CD1c-positive myeloid dendritic cell (primary cell): Measurements from ENCODE around the gene ANKAR.
"Not testable (repeated sequence)": the region's sequence is repeated elsewhere in the genome, so short reads cannot be mapped to it uniquely, and the experiment has no call there.

Experiments
- DNase-seq: peaks from one replicate; pipeline ENCODE4 v3.0.0-alpha.2; 2016; ENCODE audit errors: extremely low spot score

The ANKAR gene, protein sequence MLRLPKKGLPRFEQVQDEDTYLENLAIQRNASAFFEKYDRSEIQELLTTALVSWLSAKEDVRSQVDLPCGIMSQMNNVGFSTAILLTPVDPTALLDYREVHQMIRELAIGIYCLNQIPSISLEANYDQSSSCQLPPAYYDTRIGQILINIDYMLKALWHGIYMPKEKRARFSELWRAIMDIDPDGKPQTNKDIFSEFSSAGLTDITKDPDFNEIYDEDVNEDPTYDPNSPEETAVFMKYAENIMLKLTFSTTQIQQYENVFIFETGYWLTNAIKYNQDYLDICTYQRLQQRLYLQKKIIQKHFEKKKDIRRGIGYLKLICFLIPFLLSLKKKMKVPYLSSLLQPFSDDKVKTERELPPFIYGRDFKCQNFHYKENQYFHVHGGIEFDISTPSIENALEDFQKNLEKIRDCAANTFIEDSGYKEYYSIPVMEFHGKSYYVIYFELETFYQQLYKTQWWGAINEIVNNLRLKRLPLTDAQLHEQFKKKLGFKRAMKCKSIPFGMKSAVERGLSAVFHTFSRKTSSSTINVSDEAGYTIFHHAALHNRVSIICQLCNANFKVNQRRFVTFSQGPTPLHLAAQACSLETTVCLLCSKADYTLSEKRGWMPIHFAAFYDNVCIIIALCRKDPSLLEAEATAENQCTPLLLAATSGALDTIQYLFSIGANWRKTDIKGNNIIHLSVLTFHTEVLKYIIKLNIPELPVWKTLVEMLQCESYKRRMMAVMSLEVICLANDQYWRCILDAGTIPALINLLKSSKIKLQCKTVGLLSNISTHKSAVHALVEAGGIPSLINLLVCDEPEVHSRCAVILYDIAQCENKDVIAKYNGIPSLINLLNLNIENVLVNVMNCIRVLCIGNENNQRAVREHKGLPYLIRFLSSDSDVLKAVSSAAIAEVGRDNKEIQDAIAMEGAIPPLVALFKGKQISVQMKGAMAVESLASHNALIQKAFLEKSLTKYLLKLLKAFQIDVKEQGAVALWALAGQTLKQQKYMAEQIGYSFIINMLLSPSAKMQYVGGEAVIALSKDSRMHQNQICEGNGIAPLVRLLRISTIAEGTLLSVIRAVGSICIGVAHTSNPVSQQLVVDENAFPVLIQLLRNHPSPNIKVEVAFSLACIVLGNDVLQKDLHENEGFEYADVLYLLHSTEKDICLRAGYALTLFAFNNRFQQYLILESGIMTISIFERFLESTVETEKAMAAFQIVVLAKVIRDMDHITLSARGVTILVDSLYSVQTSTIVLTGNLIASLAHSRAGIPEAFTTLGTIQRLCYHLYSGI (N-terminal part only)

DNA sequence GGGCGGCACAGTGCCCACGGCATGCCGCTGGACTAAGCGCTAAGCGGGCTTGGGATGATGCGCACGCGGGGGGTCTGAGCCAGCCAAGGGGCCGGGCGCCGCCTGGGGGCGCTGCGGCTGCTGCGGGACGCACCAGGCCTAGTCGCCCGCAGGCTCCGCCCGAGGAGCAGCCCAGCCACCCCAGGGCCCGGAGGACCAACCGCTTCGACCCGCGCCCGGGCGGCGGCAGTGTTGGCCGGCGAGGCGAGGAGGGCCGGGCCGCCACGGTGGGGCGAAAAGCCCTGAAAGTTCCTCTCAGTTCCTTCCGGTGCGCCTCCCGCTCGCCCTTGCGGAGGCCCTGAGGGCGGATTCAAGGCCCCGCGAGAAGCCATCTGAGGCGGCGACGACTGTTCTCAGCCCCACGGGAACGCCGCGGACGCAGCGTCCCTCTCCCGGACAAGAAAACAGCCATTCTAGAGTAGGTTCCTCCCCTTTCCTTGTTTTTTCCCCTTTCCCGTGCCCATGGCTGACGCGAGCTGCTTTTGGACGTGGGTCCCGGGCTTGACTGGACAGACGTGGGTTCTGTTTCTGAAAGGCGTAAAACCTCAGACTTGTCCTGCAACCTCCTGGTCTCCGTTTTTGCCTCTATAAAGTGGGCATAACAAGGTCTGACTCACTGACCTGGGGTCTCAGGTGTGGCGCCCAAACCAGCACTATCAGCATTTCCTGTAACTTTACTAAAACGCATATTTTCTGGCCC is at the start of gene ANKAR:
Gene ANKAR (plus strand): TSS at position 297 of the 739 bp plus-strand sequence. CDS start 1,821 bp downstream, outside the sequence.
- peak; percentile 93 for DNase-seq

DNA sequence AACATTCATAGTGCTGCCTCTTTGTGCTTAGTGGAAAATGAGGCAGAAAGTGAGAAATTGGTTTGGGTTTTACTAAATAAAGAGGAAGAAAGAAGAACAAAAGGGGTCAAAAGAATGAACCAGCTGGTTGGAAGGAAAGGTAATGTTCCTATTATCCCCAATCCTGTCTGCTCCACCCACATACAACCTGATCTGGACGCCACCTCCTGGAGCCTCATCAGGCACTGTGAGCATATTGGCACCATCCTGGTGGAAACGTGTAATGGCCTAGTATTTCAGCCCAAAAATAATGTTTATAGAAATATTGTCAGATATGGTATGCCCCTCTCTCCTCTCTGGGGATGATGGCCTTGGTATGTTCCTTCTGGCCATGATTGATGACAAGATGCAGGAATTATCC is 48.8 kb upstream of the ANKAR start:
- no peak for DNase-seq

DNA sequence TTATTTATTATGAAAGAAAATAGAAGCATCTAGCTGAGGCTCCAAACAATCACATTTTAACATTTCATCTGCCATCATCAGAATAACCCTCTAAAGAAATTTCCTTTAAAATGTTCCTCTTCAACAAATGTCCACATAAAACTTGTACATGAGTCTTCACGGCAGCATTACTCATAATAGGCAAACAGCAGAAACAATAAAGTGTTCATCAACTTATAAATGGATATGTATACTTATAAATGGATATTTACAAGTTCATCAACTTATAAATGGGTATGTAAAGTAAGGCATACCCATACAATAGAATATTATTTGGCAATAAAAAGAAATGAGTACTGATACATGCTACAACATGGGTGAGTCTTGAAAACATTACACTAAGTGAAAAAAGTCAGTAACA is 46.7 kb upstream of the ANKAR start:
- DNase-seq, result no peak

DNA sequence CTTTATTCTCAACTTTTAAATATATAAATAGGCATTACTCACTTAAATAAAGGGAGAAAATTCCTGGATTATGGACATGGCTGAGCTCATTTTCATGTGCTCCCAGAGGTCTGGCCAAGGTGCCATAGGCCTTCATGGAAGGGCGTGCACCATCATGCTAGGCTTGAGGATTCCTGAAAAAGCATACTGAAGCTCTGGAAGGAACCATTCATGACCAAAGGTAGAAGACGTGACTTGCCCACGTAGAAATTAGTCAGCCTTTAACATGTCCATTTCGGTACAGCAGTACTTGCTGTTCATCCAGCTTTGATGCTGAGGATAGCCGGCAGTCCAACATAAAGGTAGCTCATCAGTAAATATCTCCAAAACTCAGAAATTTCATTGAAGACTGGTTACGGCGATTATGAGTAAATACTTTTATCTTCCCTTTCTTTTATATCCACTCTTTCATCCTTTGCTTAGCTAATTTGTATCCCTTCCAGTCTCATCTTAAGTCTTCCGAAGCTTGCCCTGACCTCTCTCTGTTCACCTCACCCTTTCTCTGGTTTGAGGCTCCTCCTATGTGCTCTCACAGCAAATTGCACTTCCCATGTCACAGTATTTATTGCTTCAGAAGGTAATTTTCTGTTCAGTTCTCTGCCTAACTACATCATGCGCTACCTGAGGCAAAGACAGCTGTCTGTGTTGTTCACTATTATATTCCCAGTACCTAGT is 45.5 kb upstream of the ANKAR start:
- no peak for DNase-seq

DNA sequence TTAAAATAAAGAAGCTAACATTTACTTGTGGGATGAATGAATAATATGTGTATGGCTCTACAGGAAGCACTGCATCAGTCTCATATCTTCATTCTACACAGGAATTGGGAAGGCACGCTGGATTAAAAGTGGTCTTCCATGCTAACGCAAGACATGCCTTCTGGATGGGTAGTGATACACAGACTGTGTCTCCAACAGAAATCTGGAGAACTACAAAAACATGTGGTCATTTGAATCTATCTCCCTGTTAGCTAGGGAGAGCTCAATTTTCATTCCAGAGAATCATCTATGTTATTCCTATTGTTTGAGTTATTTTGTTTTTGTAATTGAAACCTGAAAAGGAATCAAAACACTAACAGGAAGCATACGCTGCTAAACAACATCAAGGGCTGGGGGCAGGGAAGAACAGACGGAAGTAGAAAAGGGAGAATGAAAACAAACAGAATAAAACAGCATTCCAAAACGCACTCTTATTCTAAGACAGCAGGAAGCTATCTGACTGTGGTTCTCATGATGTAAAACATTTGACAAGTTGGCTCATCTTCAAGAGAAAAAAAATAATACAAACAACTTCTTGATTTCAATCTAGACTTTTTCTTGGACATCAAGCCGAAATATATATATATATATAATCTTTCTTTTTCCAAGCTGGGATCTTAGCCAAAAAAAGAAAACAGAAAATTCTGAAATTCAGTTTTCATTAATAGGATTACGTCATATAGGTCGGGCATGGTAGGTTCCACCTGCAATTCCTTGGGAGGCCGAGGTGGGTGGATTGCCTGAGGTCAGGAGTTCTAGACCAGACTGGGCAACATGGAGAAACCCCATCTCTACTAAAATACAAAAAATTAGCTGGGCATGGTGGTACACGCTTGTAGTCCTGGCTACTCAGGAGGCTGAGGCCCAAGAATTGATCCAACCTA is 44.7 kb upstream of the ANKAR start:
- no peak for DNase-seq

DNA sequence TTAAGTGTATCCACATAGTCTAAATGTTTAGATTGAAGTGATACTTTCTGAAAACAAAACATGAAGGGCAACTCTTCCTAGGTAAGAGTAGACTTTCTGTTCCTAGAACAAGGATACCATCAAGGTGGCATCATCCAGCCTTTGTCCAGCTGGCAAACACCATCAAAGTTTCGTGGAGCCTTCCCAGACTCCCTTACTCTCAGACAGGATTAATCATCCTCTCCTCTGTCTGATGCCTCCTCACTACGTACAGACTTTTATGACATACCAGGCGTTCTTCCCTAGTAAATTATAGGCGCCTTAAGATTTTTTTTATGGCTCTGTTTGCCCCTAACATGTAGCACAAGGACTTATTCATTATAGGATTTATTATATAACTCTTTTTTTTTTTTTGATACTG is 42.6 kb upstream of the ANKAR start:
- no peak for DNase-seq

DNA sequence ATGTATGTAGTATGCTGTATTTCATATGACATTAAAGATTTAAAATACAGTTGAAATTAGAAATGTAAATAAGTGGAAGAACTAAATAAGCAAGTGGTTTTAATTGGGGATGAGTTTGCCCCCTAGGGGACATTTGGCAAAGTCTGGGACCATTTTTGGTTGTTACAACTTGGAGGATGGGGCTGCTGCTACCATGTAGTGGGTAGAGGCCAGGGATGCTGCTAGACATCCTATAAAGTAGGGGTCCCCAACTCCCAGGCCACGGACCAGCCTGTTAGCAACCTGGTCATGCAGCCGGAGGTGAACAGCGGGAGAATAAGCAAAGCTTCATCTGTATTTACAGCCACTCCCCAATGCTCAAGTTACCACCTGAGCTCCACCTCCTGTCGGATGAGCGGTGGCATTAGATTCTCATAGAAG is 41.1 kb upstream of the ANKAR start:
- peak; percentile 25 for DNase-seq

DNA sequence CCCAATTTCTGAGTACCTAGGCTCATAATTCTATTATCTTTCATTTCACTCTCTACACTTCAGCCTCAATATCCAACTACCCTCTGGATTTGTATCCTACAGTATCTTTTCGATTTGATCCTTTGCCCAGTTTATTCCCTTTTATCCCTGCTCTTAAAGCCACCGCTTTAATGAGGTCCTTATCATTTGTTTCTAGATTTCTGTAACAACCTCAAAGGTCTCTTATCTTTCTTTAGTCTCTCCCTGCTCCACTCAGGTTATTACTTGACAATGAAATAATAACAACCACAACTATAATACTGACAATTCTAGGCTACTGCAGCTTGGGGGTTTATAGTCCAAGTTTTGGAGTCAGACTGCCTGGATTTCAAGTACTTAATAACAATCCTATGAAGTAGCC is 39.1 kb upstream of the ANKAR start:
- DNase-seq, result no peak

DNA sequence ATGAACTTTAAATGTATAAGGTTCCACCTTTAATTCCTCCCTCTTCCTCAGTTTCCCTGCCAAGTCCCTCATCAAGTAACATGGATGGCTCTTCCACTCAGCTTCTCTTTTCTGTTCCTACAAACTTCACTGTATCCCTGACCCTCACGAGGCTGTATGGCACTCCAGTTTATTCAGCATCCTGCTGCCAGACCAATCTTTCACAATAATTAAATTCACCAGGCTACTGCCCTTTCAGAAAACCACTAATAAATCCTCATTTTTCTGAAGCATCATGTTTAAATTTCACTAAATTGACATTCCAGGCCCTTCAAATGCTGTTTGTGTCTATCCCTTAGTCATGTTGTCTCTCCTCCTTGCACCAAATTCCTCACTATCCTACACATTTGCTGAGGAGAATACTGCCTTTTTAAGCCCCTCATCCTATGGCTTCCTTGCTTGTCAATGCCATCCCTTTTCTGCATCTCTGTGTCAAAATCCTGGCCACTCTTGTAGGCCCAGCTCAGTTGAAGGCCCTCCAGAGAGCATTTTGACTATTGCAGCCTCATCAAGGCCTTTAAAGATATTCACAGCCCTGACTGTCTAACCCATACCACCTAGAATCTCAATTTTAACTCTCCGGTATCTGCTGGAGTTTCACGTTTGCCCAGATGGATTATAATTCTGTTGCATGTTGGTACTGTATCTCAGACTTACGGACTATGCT is 36.0 kb upstream of the ANKAR start:
- no peak for DNase-seq

DNA sequence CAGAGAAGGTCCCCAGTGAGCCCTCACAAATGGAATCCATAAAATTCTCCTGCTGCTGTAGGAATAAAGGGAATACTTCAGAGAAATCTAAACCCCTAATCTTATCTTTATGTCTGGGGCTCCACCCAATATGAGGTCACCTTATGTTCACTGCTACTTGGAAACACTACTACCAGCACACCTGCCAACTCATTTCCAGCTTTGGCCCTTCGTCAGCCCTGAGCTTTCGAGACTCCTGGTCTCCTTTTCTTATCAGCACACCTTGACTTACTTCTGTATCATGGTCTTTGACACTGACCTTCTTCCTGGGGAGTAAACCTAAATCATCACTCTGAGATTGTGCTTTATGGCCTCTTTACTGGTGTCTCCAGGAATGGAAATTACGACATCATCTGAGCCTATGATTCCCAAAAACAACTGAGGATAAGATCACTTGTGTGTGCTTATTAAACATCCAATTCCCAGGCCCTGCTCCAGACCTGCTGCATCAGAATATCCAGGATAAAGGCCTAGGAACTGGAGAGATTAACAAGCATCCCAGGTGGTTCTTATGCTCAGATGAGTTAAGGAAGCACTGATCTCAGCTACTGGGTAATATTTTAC is 35.4 kb upstream of the ANKAR start:
- DNase-seq, result no peak

DNA sequence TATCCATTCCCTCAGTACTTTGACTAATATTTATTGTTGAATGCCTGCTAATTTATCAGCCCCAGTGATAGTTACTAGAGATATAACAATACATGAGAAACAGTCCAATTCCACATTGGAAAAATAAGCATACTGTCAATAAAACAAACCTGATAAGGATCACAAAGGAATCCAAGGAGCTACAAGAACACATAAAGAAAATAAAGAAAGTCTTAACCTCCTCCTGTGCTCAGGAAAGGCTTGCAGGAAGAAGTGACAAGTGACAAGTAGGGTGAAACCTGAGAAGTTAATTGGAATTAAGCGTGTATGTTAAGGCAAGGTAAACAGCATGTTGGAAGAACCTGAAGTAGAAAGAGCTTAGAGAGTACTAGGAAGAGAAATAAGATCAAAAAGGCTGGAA is 33.5 kb upstream of the ANKAR start:
- DNase-seq, result no peak

DNA sequence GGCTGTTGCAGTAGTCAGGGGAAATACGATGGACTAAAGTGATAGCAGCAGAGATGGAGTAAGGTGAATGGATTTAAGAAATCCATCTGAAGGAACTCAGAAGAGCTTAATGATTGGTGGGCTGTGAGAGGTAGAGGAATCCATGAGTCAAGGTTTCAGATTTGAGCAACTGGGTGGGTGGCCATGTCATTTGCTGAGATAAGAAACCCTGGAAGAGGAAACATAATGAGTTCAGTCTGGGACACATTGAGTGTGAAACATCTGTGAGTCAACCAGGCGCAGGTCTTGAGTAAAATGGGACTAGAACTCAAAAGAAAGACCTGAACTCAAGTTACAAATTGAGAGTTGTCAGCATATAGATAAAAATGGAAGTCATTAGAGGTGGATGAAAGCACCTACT is 32.9 kb upstream of the ANKAR start:
- DNase-seq, result no peak

DNA sequence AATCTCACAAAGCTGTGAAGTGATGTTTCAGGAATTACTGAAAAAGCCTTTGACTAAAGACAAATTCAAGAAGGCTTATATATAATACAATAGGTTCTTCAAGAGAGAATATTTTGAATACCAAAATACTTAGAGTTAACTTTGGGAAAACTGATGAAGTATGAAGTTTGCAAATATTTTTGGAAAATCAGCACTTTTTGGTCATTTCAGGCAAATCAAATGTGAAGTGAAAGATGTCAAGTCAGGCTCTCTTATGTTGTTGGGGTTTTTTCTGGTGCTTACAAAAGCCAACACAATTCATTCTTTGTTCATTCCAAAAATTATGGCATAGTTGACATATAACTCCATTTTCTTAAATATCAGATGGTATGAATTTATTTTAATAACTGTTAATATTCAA is 27.9 kb upstream of the ANKAR start:
- DNase-seq, result no peak

DNA sequence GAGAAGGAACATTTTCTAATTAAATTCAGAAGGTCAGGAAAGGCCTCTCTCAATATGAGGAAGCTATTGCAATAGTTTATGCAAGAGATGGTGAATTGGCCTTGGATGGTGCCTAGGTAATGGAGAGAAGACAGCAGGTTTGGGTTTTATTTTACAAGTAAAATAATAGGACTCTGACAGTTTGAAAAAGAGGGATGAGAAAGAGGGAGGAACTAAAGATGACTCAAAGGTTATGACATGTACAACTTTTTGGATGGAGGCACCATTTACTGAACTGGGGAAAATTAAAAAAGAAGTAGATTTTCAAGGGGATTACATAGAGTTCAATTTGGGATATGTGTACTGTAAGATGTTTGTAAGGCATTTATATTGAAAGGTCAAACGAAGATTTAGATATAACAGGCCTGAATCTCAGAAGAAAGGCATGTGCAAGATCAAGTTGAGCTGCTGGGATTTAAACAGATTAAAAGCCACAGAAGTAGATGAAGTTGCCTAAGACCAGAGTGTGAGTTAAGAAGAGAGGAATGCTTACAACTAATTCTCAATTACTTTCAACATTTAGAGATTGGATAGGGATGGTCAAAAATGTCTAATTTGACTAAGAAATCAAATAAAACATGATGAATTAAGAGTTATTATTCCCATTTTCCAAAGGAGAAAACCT is 25.5 kb upstream of the ANKAR start:
- no peak for DNase-seq

DNA sequence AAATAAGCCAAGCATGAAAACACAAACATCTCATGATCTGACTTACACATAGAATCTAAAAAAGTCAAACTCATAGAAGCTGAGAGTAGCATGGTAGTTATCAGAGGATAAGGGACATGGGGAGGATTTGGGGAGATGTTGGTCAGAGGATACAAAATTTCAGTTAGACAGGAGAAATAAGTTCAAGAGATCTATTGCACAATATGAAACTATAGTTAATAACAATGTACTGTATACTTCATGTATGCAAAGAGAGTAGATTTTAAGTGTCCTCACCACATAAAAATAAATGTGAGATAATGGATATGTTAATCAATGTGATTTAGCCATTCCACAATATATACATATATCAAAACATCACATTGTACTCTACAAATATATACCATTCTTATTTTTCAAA is 23.2 kb upstream of the ANKAR start:
- DNase-seq, result no peak

DNA sequence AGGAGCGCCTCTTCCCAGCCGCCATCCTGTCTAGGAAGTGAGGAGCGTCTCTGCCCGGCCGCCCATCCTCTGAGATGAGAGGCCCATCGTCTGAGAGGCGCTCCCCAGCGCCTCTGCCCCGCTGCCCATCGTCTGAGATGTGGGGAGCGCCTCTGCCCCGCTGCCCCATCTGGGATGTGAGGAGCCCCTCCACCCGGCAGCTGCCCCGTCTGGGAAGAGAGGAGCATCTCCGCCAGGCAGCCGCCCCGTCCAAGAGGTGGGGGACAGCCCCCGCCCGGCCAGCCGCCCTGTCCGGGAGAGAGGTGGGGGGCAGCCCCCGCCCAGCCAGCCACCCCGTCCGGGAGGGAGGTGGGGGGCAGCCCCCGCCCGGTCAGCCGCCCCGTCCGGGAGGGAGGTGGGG is 21.0 kb upstream of the ANKAR start:
- not testable (repeated sequence) for DNase-seq

DNA sequence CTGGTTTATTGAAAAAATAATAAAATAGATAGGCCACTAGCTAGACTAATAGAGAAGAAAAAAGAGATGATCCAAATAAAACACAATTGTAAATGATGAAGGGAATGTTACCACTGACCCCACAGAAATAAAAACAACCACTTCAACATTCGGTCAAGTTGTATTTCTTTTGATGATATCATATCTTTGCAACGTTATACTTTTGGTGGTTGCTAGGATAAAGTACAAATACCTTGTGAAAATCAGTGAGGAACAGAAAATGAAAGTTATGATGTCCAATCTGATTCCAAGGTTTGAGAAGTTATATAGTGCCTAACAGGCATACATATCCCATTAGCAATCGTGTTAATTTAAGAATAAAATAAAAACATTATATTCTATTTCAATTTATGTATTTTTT is 19.8 kb upstream of the ANKAR start:
- DNase-seq, result no peak

DNA sequence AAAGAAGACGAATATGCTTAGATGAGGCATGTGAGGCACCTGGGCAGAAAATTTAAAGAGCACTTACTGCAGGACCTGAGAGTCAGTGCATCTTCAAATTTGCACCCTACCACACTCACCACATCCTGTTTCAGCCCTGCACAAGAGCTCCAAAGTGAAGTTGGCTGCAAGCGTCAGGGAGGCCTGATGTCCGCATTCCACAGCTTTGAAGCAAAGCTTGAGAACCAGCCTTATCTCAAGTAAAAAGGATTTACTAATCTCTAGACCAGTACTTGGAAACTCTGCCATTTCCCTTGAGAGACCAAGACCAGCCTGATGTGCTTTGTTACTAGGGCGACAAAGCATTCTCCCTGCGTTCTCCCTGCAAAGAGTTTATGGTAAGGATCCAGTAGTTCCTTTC is 16.6 kb upstream of the ANKAR start:
- no peak for DNase-seq
